ENCODE measurements around the gene NUBPL. TPM values are rescaled to one million over a fixed set of nuclear protein-coding genes. Genes with fewer than 3 reads are reported as not detected.

The NUBPL gene
- total RNA-seq, 6 donors from 2014 or later: 3.2 to 15.2 (median 8.2) TPM

- ATAC-seq (ENCODE audit: low FRiP score in 2 of 2): no peak
These were observed 135.2 kb downstream of the NUBPL start for GRCh38 chr14:31696378-31696777.

DNA sequence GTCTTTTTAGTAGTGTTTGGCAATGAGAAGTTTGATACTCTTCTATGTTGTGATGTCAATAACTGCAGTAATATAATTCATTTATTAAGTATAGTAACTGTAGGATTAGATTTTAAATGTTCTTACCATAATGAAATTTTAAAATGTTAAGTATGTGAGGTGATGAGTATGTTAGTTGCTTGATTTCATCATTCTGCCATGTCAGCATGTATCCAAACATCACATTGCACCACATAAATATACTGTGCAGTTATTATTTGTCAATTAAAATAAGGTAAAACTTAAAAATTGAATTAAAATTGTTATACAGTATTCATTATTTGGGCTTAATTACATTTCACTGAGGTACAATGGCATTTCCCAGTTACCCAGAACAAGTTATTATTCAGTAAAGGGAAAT, 138.6 kb downstream of the NUBPL start:
- H3K4me1 ChIP-seq: no peaks in the 10 kb centered on the region
- TF ChIP-seq POLR2A (IDR thresholded peaks at IDR 0.05) (no peak), CTCF (IDR thresholded peaks at IDR 0.05) (no peak), POLR2AphosphoS5 (IDR thresholded peaks at IDR 0.05) (no peak), EP300 (IDR thresholded peaks at IDR 0.05) (no peak)
- no peaks in the 10 kb centered on the region for H3K27me3 ChIP-seq
- H3K36me3 ChIP-seq: no peaks in the 10 kb centered on the region
- ATAC-seq (ENCODE audit: low FRiP score in 2 of 2) (no peak), DNase-seq (no peak)
- no peaks in the 10 kb centered on the region for H3K9me3 ChIP-seq
- no peak overlapping the region for H3K27ac ChIP-seq
- no peak overlapping the region for H3K4me3 ChIP-seq

More at GRCh38 chr14:31696378-31696777, 135.2 kb downstream of the NUBPL start:
- H3K4me3 ChIP-seq: no peak overlapping the region
- no peaks in the 10 kb centered on the region for H3K36me3 ChIP-seq
- H3K27me3 ChIP-seq: no peaks in the 10 kb centered on the region
- H3K4me1 ChIP-seq: peaks cover 0 to 5% (median 2%) of the 10 kb centered on the region in 4 donors
- H3K27ac ChIP-seq: no peak overlapping the region
- no peak for DNase-seq
- H3K9me3 ChIP-seq: no peaks in the 10 kb centered on the region
- no peak for TF ChIP-seq POLR2A (IDR thresholded peaks at IDR 0.05)
- TF ChIP-seq CTCF (IDR thresholded peaks at IDR 0.05): no peak
- TF ChIP-seq EP300 (IDR thresholded peaks at IDR 0.05): no peak
- no peak for TF ChIP-seq POLR2AphosphoS5 (IDR thresholded peaks at IDR 0.05)
- 65 to 74% methylated on average over 4 of the region's 4 CpGs for WGBS, 2 donors

GRCh38 chr14:31700282-31701074, 139.3 kb downstream of the NUBPL start:
- TF ChIP-seq CTCF (IDR thresholded peaks at IDR 0.05) (no peak), POLR2A (IDR thresholded peaks at IDR 0.05) (no peak), POLR2AphosphoS5 (IDR thresholded peaks at IDR 0.05) (no peak), EP300 (IDR thresholded peaks at IDR 0.05) (no peak)
- 91 to 98% methylated on average over 18 to 31 of the region's 35 CpGs for WGBS, 2 donors
- DNase-seq: peak in 1 of 2 donors; percentile 67
- no peaks in the 10 kb centered on the region for H3K27me3 ChIP-seq
- peaks cover 0 to 5% (median 0%) of the 10 kb centered on the region in 4 donors for H3K36me3 ChIP-seq
- no peak overlapping the region for H3K4me3 ChIP-seq
- H3K27ac ChIP-seq: no peak overlapping the region
- ATAC-seq (ENCODE audit: low FRiP score in 2 of 2): no peak
- H3K9me3 ChIP-seq: no peaks in the 10 kb centered on the region
- H3K4me1 ChIP-seq: no peaks in the 10 kb centered on the region

DNA sequence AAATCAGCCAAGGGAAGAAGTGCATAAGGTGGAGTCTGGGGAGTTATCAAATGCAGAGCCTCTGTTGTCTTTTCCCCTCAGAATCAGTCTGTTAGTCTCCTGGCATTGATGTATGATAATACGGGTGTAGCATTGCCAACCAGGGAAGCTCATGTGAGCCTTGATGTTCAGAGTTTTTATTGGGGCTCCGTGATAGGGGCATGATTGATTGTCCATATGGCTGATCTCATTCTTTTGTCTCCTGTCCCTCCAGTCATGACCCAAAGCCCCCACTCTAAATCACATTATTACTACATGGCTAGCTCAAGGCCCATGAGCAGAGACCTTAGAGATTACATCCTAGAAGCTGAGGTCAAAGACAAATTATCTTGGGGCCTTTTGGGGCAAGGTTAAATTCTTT, 140.9 kb downstream of the NUBPL start:
- H3K36me3 ChIP-seq: peaks cover 0 to 5% (median 0%) of the 10 kb centered on the region in 4 donors
- no peaks in the 10 kb centered on the region for H3K9me3 ChIP-seq
- no peak overlapping the region for H3K27ac ChIP-seq
- no peak for TF ChIP-seq EP300 (IDR thresholded peaks at IDR 0.05)
- TF ChIP-seq POLR2A (IDR thresholded peaks at IDR 0.05): no peak
- no peak for TF ChIP-seq POLR2AphosphoS5 (IDR thresholded peaks at IDR 0.05)
- TF ChIP-seq CTCF (IDR thresholded peaks at IDR 0.05): no peak
- no peak overlapping the region for H3K4me3 ChIP-seq
- no peaks in the 10 kb centered on the region for H3K4me1 ChIP-seq
- ATAC-seq (ENCODE audit: low FRiP score in 2 of 2) (no peak), DNase-seq (no peak)
- WGBS, 2 donors: 94% methylated on average over 2 of the region's 2 CpGs
- H3K27me3 ChIP-seq: no peaks in the 10 kb centered on the region

- TF ChIP-seq POLR2A (IDR thresholded peaks at IDR 0.05) (no peak), CTCF (IDR thresholded peaks at IDR 0.05) (no peak), POLR2AphosphoS5 (IDR thresholded peaks at IDR 0.05) (no peak), EP300 (IDR thresholded peaks at IDR 0.05) (no peak)
- WGBS, 2 donors: 70 to 81% methylated on average over 2 of the region's 2 CpGs
- H3K4me1 ChIP-seq: no peaks in the 10 kb centered on the region
- H3K4me3 ChIP-seq: no peak overlapping the region
- no peak for ATAC-seq (ENCODE audit: low FRiP score in 2 of 2)
- no peaks in the 10 kb centered on the region for H3K27me3 ChIP-seq
- H3K27ac ChIP-seq: no peak overlapping the region
- no peak for DNase-seq
- no peaks in the 10 kb centered on the region for H3K9me3 ChIP-seq
- peaks cover 0 to 5% (median 0%) of the 10 kb centered on the region in 4 donors for H3K36me3 ChIP-seq
These were observed 141.9 kb downstream of the NUBPL start for GRCh38 chr14:31703056-31703455.
